Activated B cell treated with CpG ODN at 0.5 μM for 24 hours (primary cell): ENCODE measurements around the gene CCSER2. TPM values are rescaled to one million over a fixed set of nuclear protein-coding genes. Genes with fewer than 3 reads are reported as not detected.

Source experiments
- ATAC-seq: fragments of 200-7000 bp; cut with Tn5 transposase; one replicate; pipeline ENCODE4 v1.10.0; 2021; ENCODE audit warnings: low read depth, mild to moderate bottlenecking, moderate library complexity
- CTCF ChIA-PET: fragments of 350-600 bp; sonication (Branson Sonifier 250); formaldehyde crosslinking; loops from one replicate; lab custom pipeline; 2021; ENCODE audit warnings: antibody characterized with exemption; lab: Charles Lee
- POLR2A ChIA-PET: fragments of 350-600 bp; sonication (Branson Sonifier 250); formaldehyde crosslinking; loops from one replicate; lab custom pipeline; 2021; ENCODE audit warnings: antibody characterized with exemption; lab: Charles Lee
- DNase-seq: peaks from one replicate; pipeline ENCODE4 v3.0.0; 2022
- H3K27ac Mint-ChIP-seq: one replicate; pipeline ENCODE4 v1.8.0; 2020; ENCODE audit warnings: mixed read lengths
- H3K27me3 Mint-ChIP-seq: one replicate; pipeline ENCODE4 v1.8.0; 2021; ENCODE audit warnings: mixed read lengths
- H3K36me3 Mint-ChIP-seq: one replicate; pipeline ENCODE4 v1.8.0; 2021; ENCODE audit warnings: low read depth, mixed read lengths
- H3K4me1 Mint-ChIP-seq: one replicate; pipeline ENCODE4 v1.8.0; 2021; ENCODE audit warnings: mixed read lengths
- H3K4me3 Mint-ChIP-seq: one replicate; pipeline ENCODE4 v1.8.0; 2020; ENCODE audit warnings: mild to moderate bottlenecking, mixed read lengths
- H3K9me3 Mint-ChIP-seq: one replicate; pipeline ENCODE4 v1.8.0; 2020; ENCODE audit warnings: mixed read lengths
- CTCF ChIP-seq: fragments of 200-600 bp; IDR thresholded peaks from one replicate; pipeline ENCODE4 v1.8.0; 2022; ENCODE audit warnings: antibody characterized with exemption, mild to moderate bottlenecking
- intact Hi-C: fragments of 100-400 bp; cut with micrococcal nuclease; formaldehyde crosslinking; loops from one replicate; pipeline ENCODE4 v1.15.1; 2024
- total RNA-seq: library from RNA; stranded (reverse); gene quantifications from 2 replicates; pipeline ENCODE4 v1.2.3, GENCODE V29; 2022

The CCSER2 gene
- total RNA-seq, 1 donor from 2014 or later, result 57.1 TPM

- intact Hi-C loops, result no loop called here
Observed at GRCh38 chr10:84366041-84366440, 37.7 kb downstream of the CCSER2 start.

GRCh38 chr10:84367256-84367655 is 38.9 kb downstream of the CCSER2 start:
- Mint-ChIP-seq H3K4me3 (no peak overlapping the region), H3K27me3 (no peaks in the 10 kb centered on the region), H3K4me1 (peaks cover 15% of the 10 kb centered on the region), H3K36me3 (peaks cover 20% of the 10 kb centered on the region), H3K9me3 (peaks cover 4% of the 10 kb centered on the region), H3K27ac (no peak overlapping the region)
- POLR2A ChIA-PET, result no interaction called here
- ATAC-seq, result no peak
- CTCF ChIA-PET, result no interaction called here
- intact Hi-C loops, result no loop called here
- DNase-seq, result no peak
- no peak for TF ChIP-seq CTCF

More at GRCh38 chr10:84366041-84366440, 37.7 kb downstream of the CCSER2 start:
- ChIA-PET POLR2A (no interaction called here), CTCF (interaction anchor here (1.6 kb wide), 1 partner anchor 171 kb away, joined by 5 read pairs; no protein-coding TSS in a partner anchor)
- Mint-ChIP-seq H3K36me3 (peaks cover 12% of the 10 kb centered on the region), H3K27me3 (no peaks in the 10 kb centered on the region), H3K4me3 (no peak overlapping the region), H3K9me3 (peaks cover 4% of the 10 kb centered on the region), H3K4me1 (peaks cover 23% of the 10 kb centered on the region), H3K27ac (no peak overlapping the region)
- ATAC-seq, result no peak
- no peak for DNase-seq
- TF ChIP-seq CTCF, result no peak

GRCh38 chr10:84368828-84369227 is 40.4 kb downstream of the CCSER2 start:
- no peak for TF ChIP-seq CTCF
- CTCF ChIA-PET, result no interaction called here
- Mint-ChIP-seq H3K27ac (no peak overlapping the region), H3K9me3 (peaks cover 4% of the 10 kb centered on the region), H3K4me1 (peaks cover 5% of the 10 kb centered on the region), H3K27me3 (no peaks in the 10 kb centered on the region), H3K4me3 (no peak overlapping the region), H3K36me3 (peaks cover 33% of the 10 kb centered on the region)
- ATAC-seq (no peak), DNase-seq (no peak)
- intact Hi-C loops, result no loop called here
- POLR2A ChIA-PET, result no interaction called here

GRCh38 chr10:84370283-84370682 is 41.9 kb downstream of the CCSER2 start:
- Mint-ChIP-seq H3K4me1 (peaks cover 5% of the 10 kb centered on the region), H3K9me3 (peaks cover 4% of the 10 kb centered on the region), H3K27ac (no peak overlapping the region), H3K36me3 (peaks cover 44% of the 10 kb centered on the region), H3K27me3 (no peaks in the 10 kb centered on the region), H3K4me3 (no peak overlapping the region)
- no peak for ATAC-seq
- intact Hi-C loops, result no loop called here
- CTCF ChIA-PET, result no interaction called here
- no peak for TF ChIP-seq CTCF
- POLR2A ChIA-PET, result no interaction called here
- DNase-seq, result no peak

GRCh38 chr10:84371944-84372343 is 43.6 kb downstream of the CCSER2 start:
- Mint-ChIP-seq H3K36me3 (peaks cover 55% of the 10 kb centered on the region), H3K4me1 (peaks cover 5% of the 10 kb centered on the region), H3K4me3 (no peak overlapping the region), H3K9me3 (peaks cover 4% of the 10 kb centered on the region), H3K27me3 (no peaks in the 10 kb centered on the region), H3K27ac (no peak overlapping the region)
- POLR2A ChIA-PET, result no interaction called here
- no peak for TF ChIP-seq CTCF
- ATAC-seq, result no peak
- DNase-seq, result no peak
- intact Hi-C loops, result no loop called here
- CTCF ChIA-PET, result interaction anchor here (0.9 to 1.3 kb wide), 2 partner anchors 19 to 22 kb away, joined by 3 to 4 read pairs; no protein-coding TSS in a partner anchor
